Medulla oblongata (tissue), 1 donor: ENCODE measurements around the gene SET.
A peak's percentile ranks its signal among the peaks of the same experiment; 100 is the strongest.

Source experiments
- DNase-seq: peaks from one replicate; pipeline ENCODE4 v3.0.0-alpha.2; 2015; ENCODE audit errors: extremely low spot score

The SET gene

DNA sequence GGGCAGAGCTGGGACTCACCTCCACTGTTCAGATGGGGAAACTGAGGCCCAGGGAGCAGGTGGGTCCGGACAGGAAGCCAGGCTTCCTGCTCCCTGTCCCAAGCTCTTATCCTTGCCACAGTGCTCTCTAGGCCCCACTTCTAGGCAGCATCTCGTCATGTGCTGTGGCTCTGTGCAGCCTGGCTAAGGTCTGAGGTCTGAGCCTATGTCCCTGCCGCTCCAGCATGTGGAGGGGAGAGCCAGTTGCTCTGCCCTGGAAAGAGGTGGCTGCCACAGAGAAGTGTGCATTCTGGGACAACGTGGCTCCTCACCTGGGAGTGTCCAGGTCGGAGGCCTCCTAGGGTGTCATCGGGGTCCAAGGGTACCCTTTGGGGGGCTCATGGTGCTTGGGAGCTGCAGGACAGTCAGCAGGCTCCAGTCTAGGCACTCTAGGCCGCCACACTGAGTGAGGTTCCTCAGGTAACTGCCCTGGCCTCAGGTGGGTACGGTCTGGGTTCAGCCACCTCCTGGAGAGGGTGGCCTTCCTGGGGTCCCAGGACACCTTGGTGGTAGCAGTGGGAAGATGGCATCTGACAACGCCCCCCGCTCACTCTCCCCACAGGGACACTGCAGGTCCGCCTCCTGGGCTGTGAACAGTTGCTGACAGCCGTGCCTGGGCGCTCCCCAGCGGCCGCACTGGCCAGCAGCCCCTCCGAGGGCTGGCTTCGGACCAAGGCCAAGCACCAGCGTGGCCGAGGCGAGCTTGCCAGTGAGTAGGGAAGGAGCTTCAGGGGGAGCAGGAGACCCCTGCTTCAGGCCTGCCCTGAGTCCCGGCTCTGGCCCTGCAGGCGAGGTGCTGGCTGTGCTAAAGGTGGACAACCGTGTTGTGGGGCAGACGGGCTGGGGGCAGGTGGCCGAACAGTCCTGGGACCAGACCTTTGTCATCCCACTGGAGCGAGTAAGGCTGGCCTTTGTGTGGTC, 23.7 kb downstream of the SET start:
- no peak for DNase-seq

- DNase-seq: no peak
Observed at GRCh38 chr9:128713411-128713780, 24.4 kb downstream of the SET start.

DNA sequence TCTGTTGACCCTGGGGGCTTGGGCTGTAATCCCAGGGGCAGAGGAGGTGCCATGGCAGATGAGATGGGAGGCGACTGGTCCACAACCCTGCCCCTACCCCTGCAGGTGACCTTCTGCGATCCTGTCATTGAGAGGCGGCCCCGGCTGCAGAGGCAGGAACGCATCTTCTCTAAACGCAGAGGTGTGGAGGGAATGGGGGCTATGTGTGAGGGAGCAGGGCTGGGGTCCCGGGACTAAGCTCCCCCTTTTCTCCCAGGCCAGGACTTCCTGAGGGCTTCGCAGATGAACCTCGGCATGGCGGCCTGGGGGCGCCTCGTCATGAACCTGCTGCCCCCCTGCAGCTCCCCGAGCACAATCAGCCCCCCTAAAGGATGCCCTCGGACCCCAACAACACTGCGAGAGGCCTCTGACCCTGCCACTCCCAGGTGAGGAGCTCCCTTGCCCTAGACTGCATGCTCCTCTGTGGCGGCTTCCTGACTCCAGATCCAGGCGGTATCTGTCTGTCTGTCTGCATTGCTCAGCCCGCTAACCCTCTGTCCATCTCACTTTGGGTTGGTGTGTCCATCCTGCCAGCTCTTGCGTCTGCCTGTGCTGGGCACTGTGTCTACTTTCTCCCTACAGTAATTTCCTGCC, 25.0 kb downstream of the SET start:
- no peak for DNase-seq

GRCh38 chr9:128714586-128715435, 25.8 kb downstream of the SET start:
- no peak for DNase-seq

GRCh38 chr9:128715436-128715750, 26.4 kb downstream of the SET start:
- no peak for DNase-seq

DNA sequence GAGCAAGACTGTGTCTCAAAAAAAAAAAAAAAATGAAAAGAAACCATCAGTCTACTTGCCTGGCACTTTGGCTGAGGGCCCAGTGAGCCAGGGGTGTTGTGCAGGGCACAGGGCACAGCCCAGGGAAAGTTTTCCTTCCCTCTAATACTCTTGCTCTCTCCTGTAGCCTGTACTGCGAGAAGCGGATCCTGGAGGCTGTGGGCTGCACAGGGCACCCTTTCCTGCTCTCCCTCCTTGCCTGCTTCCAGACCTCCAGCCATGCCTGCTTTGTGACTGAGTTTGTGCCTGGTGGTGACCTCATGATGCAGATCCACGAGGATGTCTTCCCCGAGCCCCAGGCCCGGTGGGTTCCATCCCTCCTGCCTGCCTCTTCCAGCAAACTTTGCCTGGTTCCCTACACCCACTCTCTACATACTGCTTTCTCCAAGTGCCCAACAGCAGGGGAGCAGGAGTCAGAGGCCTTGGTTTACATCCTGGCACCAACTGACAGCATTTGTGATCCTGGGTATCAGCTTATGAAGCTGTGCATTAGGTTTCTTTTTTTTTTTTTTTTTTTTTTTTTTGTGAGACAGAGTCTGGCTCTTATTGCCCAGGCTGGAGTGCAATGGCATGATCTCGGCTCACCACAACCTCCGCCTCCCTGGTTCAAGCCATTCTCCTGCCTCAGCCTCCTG, 27.7 kb downstream of the SET start:
- DNase-seq: no peak

GRCh38 chr9:128718047-128718446, 29.0 kb downstream of the SET start:
- DNase-seq: no peak

DNA sequence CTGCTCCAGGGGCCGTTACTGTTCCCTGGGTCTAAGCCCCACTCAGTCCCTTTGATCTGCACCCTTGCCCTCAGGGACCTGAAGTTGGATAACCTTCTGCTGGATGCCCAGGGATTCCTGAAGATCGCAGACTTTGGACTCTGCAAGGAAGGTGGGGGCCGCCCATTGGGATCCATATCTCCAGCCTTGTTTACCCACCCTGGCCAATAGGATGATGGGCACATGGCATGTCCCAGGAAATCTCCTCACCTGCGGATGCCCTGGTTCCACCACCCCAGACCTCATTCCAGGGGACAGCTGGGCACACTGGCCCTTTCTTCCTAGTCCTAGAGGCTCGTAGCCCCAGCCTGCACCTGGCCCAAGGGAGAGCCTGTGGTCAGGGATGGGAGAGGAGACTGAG, 29.5 kb downstream of the SET start:
- DNase-seq: no peak

DNA sequence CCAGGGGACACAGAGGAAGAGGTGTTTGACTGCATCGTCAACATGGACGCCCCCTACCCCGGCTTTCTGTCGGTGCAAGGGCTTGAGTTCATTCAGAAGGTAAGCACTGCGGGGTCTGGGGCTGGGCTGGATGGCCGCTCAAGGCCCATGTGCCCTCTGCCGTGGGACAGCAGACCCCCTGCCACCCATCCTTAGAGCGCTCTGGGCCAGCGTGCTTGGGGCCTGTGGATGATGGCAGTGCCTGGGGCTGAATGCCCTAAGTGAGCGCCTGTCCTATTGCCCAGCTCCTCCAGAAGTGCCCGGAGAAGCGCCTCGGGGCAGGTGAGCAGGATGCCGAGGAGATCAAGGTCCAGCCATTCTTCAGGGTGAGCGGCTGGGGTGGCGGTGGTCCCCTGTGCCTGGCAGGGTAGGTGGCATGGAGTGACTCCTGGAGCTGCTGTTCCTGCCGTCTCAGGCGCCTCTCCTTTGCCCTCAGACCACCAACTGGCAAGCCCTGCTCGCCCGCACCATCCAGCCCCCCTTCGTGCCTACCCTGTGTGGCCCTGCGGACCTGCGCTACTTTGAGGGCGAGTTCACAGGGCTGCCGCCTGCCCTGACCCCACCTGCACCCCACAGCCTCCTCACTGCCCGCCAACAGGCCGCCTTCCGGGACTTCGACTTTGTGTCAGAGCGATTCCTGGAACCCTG, 31.0 kb downstream of the SET start:
- no peak for DNase-seq

- DNase-seq: no peak
Observed at GRCh38 chr9:128720841-128721486, 31.9 kb downstream of the SET start.

DNA sequence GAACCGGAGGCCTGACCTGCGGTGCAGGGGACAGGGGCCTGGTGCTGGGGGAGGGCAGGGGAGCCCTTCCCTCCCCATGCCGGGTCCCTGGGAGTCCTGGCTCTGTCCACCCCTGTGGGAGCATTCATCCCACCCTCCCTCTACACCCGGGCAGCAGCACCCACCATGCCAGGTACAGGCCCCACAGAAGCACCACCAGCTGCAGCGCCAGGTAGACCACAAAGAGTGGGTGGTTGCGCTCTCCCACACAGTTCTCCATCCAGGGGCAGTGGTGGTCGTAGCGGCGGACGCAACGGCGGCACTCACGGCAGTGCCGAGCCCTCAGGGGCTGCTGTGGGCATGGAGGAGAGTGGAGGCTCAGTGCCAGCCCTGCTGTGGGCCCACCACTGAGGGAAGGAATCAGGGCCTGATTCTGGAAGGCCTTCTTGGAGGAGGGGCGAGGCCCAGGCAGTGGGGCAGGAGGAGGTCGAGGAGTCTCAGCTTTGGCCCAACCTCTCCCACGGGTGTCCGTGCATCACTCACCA, 32.5 kb downstream of the SET start:
- DNase-seq: no peak

DNA sequence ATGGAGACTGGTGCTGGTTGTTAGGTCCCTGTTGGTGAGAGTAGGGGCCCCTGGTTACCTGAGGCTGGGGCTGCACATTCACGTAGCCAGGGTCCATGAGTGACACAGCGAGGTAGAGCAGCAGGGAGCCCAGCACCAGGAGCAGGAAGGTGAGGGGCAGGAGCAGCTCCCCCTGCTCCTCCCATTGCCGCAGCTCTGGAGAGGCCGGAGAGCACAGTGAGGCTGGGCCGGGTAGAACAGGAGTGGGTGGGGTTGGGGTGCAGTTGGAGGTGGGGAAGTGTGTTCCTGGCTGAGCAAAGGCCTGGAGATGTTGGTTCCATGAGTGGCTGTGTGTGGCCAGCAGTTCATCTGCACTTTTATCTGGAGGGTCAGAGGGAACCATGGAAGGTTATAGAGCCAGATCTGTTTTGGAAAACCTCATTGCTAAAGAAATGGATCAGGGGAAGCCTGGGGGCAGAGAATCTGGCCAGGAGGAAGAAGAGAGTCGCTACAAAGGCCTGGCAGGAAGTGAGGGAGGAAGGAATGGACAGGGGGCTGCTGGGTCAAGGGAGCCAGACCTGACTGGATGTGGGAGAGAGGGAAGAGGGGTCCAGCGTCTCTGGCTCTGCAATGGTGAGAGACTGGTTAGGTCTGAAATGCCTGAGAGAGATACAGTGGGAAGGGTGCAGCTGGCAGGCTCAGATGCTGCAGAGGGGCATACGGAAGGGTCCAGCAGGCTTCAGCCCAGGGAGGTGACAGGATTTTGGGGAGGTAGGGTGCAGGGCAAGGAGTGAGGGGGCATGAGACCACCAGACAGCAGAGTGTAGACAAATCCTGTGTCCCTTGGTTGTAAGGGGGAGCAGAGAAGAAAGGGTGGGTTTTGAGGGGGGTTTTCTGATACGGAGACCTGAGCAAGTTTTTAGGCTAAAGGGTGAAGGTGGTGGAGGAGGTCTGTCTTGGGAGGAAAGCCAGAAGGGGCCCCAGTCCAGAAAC, 33.6 kb downstream of the SET start:
- DNase-seq: no peak

DNA sequence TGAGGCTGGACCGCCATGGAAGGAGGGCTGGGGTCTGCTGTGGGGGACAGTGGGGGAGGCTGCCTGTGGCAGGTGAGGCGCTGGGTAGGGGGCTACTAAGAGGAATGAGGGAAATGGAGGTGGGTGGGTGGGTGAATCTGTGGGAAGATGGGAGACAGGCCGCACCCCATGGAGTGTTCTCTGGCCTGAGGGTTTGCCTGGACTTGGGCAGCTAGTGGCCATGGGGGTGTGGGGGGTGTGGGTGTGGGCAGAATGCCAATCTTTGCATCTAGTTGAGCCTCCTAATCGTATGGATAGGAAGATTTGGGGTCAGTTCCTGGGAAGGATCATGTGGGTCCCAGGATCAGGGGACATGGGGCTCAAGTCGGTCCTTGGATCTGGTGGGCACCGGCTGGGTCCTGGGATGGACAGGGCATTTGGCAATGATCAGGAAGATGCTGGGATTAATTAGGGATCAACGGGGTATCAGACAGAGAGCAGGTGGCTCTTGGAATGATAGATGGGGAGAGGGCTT, 34.4 kb downstream of the SET start:
- DNase-seq: no peak

- DNase-seq: peak; percentile 93
Observed at GRCh38 chr9:128723866-128724743, 35.1 kb downstream of the SET start, which contains the start of gene ZDHHC12. TSS of gene ZDHHC12 (minus strand) at chr9:128724127. CDS start at chr9:128724093, 34 bp downstream.

DNA sequence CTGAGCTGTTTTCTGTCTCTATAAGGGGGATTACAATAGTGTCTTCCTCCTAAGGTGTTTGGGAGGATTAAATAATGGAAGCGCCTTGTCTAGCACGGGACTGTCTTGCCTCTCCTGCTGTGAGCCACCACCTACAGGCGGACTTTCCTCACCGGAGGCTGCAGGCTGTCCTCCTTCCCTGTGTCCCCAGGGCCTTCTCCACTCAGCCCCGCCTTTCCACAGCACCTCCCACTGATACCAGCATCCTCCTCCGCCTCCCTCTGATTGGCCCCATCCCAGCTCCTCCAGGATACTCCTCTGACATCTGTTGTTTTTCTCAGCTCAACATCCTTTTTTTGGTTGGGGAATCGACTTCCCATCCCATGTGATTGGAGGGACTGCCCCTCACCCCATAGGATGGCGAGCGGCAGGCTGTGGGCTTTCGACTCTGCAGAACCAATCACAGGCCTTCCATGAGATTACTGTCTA, 35.8 kb downstream of the SET start:
- DNase-seq: peak; percentile 23

DNA sequence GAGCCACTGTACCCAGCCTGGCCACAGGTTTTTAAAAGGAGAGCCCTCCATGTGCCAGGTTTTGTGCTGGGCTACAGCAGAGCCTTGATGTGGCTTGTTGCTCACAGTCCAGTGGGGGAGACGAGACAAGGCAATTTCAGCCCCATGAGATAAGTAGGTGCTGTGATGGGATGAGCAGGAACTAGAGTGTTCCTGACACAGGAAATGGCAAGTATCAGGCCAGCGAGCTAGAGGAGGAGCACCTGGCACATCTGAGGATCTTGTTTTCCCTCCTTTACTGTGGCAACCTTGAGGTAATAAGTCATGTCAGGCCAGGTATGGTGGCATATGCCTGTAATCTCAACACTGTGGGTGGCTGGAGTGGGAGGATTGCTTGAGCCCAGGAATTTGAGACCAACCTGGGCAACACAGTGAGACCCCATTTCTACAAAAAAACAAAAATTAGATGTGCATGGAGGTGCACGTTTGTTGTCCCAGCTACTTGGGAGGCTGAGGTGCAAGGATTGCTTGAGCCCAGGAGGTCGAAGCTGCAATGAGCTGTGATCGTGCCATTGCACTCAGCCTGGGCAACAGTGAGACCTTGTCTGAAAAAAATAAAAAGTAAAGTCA, 38.7 kb downstream of the SET start:
- no peak for DNase-seq

GRCh38 chr9:128728298-128728697, 39.3 kb downstream of the SET start:
- DNase-seq: no peak
